ENCODE data around the gene LCK. TPM values are rescaled to one million over a fixed set of nuclear protein-coding genes. Genes with fewer than 3 reads are reported as not detected.

Gene LCK
- total RNA-seq, 1 donor from 2014 or later = not detected

- Mint-ChIP-seq H3K27ac (peak overlapping the region; percentile 56), H3K4me3 (peak overlapping the region; percentile 4), H3K36me3 (peaks cover 3% of the 10 kb centered on the region), H3K27me3 (no peaks in the 10 kb centered on the region), H3K9me3 (no peaks in the 10 kb centered on the region), H3K4me1 (ENCODE audit: unreplicated experiment) (peaks cover 12% of the 10 kb centered on the region)
- TF ChIP-seq CTCF (conservative IDR thresholded peaks at IDR 0.05) = peak; percentile 83
- DNase-seq (ENCODE audit: extremely low spot score, unreplicated experiment) = no peak
Observed at GRCh38 chr1:32215629-32216480, 35.2 kb upstream of the LCK start.

GRCh38 chr1:32216566-32216965 is 34.5 kb upstream of the LCK start:
- Mint-ChIP-seq H3K27me3 (no peaks in the 10 kb centered on the region), H3K27ac (peak overlapping the region; percentile 39), H3K36me3 (peaks cover 3% of the 10 kb centered on the region), H3K9me3 (no peaks in the 10 kb centered on the region), H3K4me3 (no peak overlapping the region), H3K4me1 (ENCODE audit: unreplicated experiment) (peaks cover 17% of the 10 kb centered on the region)
- no peak for TF ChIP-seq CTCF (conservative IDR thresholded peaks at IDR 0.05)
- no peak for DNase-seq (ENCODE audit: extremely low spot score, unreplicated experiment)

GRCh38 chr1:32219022-32219421 is 32.0 kb upstream of the LCK start:
- H3K4me1 Mint-ChIP-seq (ENCODE audit: unreplicated experiment) = peaks cover 18% of the 10 kb centered on the region
- H3K4me3 Mint-ChIP-seq = peak overlapping the region; percentile 63
- no peaks in the 10 kb centered on the region for H3K27me3 Mint-ChIP-seq
- TF ChIP-seq CTCF (conservative IDR thresholded peaks at IDR 0.05) = no peak
- H3K27ac Mint-ChIP-seq = no peak overlapping the region
- peaks cover 5% of the 10 kb centered on the region for H3K36me3 Mint-ChIP-seq
- H3K9me3 Mint-ChIP-seq = no peaks in the 10 kb centered on the region
- no peak for DNase-seq (ENCODE audit: extremely low spot score, unreplicated experiment)

GRCh38 chr1:32220746-32221580 is 30.1 kb upstream of the LCK start:
- H3K27ac Mint-ChIP-seq = peak overlapping the region; percentile 98
- H3K9me3 Mint-ChIP-seq = no peaks in the 10 kb centered on the region

GRCh38 chr1:32221581-32221979 is 29.5 kb upstream of the LCK start:
- no peak for TF ChIP-seq CTCF (conservative IDR thresholded peaks at IDR 0.05)
- Mint-ChIP-seq H3K27me3 (no peaks in the 10 kb centered on the region), H3K4me1 (ENCODE audit: unreplicated experiment) (peaks cover 18% of the 10 kb centered on the region), H3K36me3 (peaks cover 13% of the 10 kb centered on the region), H3K27ac (peak overlapping the region; percentile 98), H3K9me3 (no peaks in the 10 kb centered on the region), H3K4me3 (peak overlapping the region; percentile 98)
- DNase-seq (ENCODE audit: extremely low spot score, unreplicated experiment) = no peak

More at GRCh38 chr1:32220746-32221580, 30.1 kb upstream of the LCK start:
- Mint-ChIP-seq H3K36me3 (peaks cover 13% of the 10 kb centered on the region), H3K27me3 (no peaks in the 10 kb centered on the region), H3K4me1 (ENCODE audit: unreplicated experiment) (peaks cover 18% of the 10 kb centered on the region), H3K4me3 (peak overlapping the region; percentile 98)
- DNase-seq (ENCODE audit: extremely low spot score, unreplicated experiment) = no peak
- no peak for TF ChIP-seq CTCF (conservative IDR thresholded peaks at IDR 0.05)
